ENCODE results near the gene ATG16L1. TPM values are rescaled to one million over a fixed set of nuclear protein-coding genes. Genes with fewer than 3 reads are reported as not detected.

ATG16L1 gene
- total and polyA plus RNA-seq, 10 of the 15 experiments (the other 5 are each of a cell fraction or from before 2014, with no cell fraction given) = 5.2 to 26.6 (median 15.6) TPM

- H3K36me3 ChIP-seq (ENCODE audit: control insufficient read depth in 2 of 2, insufficient read depth in 2 of 2, low read length in 1 of 2) = peaks cover 24 to 42% of the 10 kb centered on the region in 2 experiments
- DNase-seq (ENCODE audit: low read depth, low spot score) = no peak
- RAD21 ChIA-PET (ENCODE audit: unreplicated experiment) = interaction anchor here (1.8 kb wide), 1 partner anchor 27 kb away, joined by 3 read pairs; the partner anchor contains the start of gene ATG16L1
- POLR2A ChIA-PET = no interaction called here
- H3K9ac ChIP-seq (ENCODE audit: control insufficient read depth, insufficient read depth, low read length) = no peak overlapping the region
- intact Hi-C loops (cut with micrococcal nuclease; ENCODE audit: unreplicated experiment) = no loop called here
- no peaks in the 10 kb centered on the region for H4K20me1 ChIP-seq (ENCODE audit: control insufficient read depth, insufficient read depth)
- BruUV-seq (replicated peaks) = no TSS peak
- no peak overlapping the region for H2AFZ ChIP-seq (ENCODE audit: control insufficient read depth, low read depth, low read length)
- in situ Hi-C loops (cut with MboI) = no loop called here
- no peaks in the 10 kb centered on the region for H3K4me1 ChIP-seq (ENCODE audit: control insufficient read depth, insufficient read depth, low read length)
- no peak for ATAC-seq
- H3K4me2 ChIP-seq (ENCODE audit: control insufficient read depth, insufficient read depth) = no peak overlapping the region
- FAIRE-seq = no peak
- H3K4me3 ChIP-seq = no peak overlapping the region
- CTCF ChIA-PET = no interaction called here
- SMC1A ChIA-PET (ENCODE audit: uncharacterized antibody, unreplicated experiment) = no interaction called here
- H3K27me3 ChIP-seq (replicated peaks in 1 of 2; ENCODE audit: control insufficient read depth in 2 of 2, insufficient read depth in 2 of 2, low read length in 1 of 2) = no peaks in the 10 kb centered on the region
- no peak for TF ChIP-seq CHD4 (IDR thresholded peaks at IDR 0.05)
- no peak for TF ChIP-seq IRF4 (IDR thresholded peaks at IDR 0.05; ENCODE audit: low read depth, low read length)
- no peak for TF ChIP-seq MYB (IDR thresholded peaks at IDR 0.05; ENCODE audit: borderline replicate concordance, low read depth, low read length)
- TF ChIP-seq HDGF (IDR thresholded peaks at IDR 0.05) = no peak
- TF ChIP-seq ATF3 (IDR thresholded peaks at IDR 0.05; ENCODE audit: borderline replicate concordance, extremely low read depth, low read depth, low read length) = no peak
- TF ChIP-seq ESRRA (IDR thresholded peaks at IDR 0.05; ENCODE audit: low read length) = no peak
- TF ChIP-seq MXI1 (IDR thresholded peaks at IDR 0.05; ENCODE audit: low read depth, low read length) = no peak
- TF ChIP-seq KLF5 (IDR thresholded peaks at IDR 0.05; ENCODE audit: partially characterized antibody) = no peak
- no peak for TF ChIP-seq CREM (IDR thresholded peaks at IDR 0.05; ENCODE audit: low read depth)
- no peak for TF ChIP-seq NFIC (IDR thresholded peaks at IDR 0.05; ENCODE audit: low read depth, low read length)
- TF ChIP-seq MYC (IDR thresholded peaks at IDR 0.05; ENCODE audit: insufficient read depth, insufficient read length, insufficient replicate concordance, low read length, severe bottlenecking) = no peak
- TF ChIP-seq E2F4 (IDR thresholded peaks at IDR 0.05; ENCODE audit: low read depth, low read length) = no peak
- no peak for TF ChIP-seq USF1 (IDR thresholded peaks at IDR 0.05; ENCODE audit: borderline replicate concordance, extremely low read length, insufficient read depth, low read depth, low read length)
- TF ChIP-seq ATF2 (IDR thresholded peaks at IDR 0.05; ENCODE audit: low read length) = no peak
- TF ChIP-seq RELA (IDR thresholded peaks at IDR 0.05; ENCODE audit: borderline replicate concordance, partially characterized antibody) = no peak
- no peak for TF ChIP-seq NFYA (IDR thresholded peaks at IDR 0.05; ENCODE audit: borderline replicate concordance, low read depth, low read length)
- TF ChIP-seq KAT2A (conservative IDR thresholded peaks at IDR 0.05; ENCODE audit: control insufficient read depth, low read depth, low read length) = no peak
- no peak for TF ChIP-seq ZNF384 (IDR thresholded peaks at IDR 0.05; ENCODE audit: borderline replicate concordance, low read depth, low read length)
- TF ChIP-seq SKIL (IDR thresholded peaks at IDR 0.05; ENCODE audit: low read depth, poor library complexity, severe bottlenecking) = no peak
- no peak overlapping the region for H3K27ac ChIP-seq (ENCODE audit: control insufficient read depth, insufficient read depth)
- WGBS (ENCODE audit: insufficient coverage, insufficient replicate concordance, low lambda C conversion rate, missing lambda C conversion rate) = 35% methylated on average over 2 of the region's 2 CpGs
- no peaks in the 10 kb centered on the region for H3K9me3 ChIP-seq (replicated peaks; ENCODE audit: control insufficient read depth, insufficient read depth, low read length)
- no peaks in the 10 kb centered on the region for H3K79me2 ChIP-seq (ENCODE audit: control insufficient read depth, insufficient read depth, low read length)
Measured at GRCh38 chr2:233278921-233279320, 27.4 kb downstream of the ATG16L1 start.
